HFFc6 (cell line): ENCODE data around the gene TMEM255B. TPM values are rescaled to one million over a fixed set of nuclear protein-coding genes. Genes with fewer than 3 reads are reported as not detected.

ENCODE experiments used
- DNase-seq: peaks from one replicate; pipeline ENCODE4 v3.0.0-alpha.2; 2018
- H3K27ac Mint-ChIP-seq: 2 replicates; pipeline ENCODE4 v1.8.0; 2020; ENCODE audit warnings: mild to moderate bottlenecking, mixed read lengths
- H3K27me3 Mint-ChIP-seq: 2 replicates; pipeline ENCODE4 v1.8.0; 2021; ENCODE audit warnings: mild to moderate bottlenecking, moderate library complexity, mixed read lengths; ENCODE audit not compliant: insufficient read depth
- H3K36me3 Mint-ChIP-seq: 2 replicates; pipeline ENCODE4 v1.8.0; 2021; ENCODE audit warnings: low read depth, mixed read lengths
- H3K4me1 Mint-ChIP-seq: 2 replicates; pipeline ENCODE4 v1.8.0; 2020; ENCODE audit warnings: low read depth, mixed read lengths
- H3K4me3 Mint-ChIP-seq: 2 replicates; pipeline ENCODE4 v1.8.0; 2020; ENCODE audit warnings: mild to moderate bottlenecking, moderate library complexity, mixed read lengths
- H3K9me3 Mint-ChIP-seq: 2 replicates; pipeline ENCODE4 v1.8.0; 2020; ENCODE audit warnings: mild to moderate bottlenecking, mixed read lengths
- CTCF ChIP-seq: fragments of 200-600 bp; sonication (generic); IDR thresholded peaks from 2 replicates; pipeline ENCODE4 v1.5.0; 2021; ENCODE audit warnings: antibody characterized with exemption, mild to moderate bottlenecking
- total RNA-seq, 6 experiments: library from RNA; stranded (reverse); fragmentation: NEBNext Ultra II Directional; extraction: Animal tissue kit (Norgen Biotek cat#: 25700); gene quantifications; 2 replicates in 1 of 6; 3 replicates in 5 of 6; pipeline ENCODE4 v1.2.3, GENCODE V29; 2021

Gene TMEM255B
- total RNA-seq, 6 experiments from 2014 or later: 8.2 to 10.3 (median 9.1) TPM

- Mint-ChIP-seq H3K4me1 (peaks cover 11% of the 10 kb centered on the region), H3K36me3 (no peaks in the 10 kb centered on the region), H3K27me3 (peaks cover 27% of the 10 kb centered on the region), H3K9me3 (peaks cover 5% of the 10 kb centered on the region; the same call in 1 of the 2 replicates), H3K27ac (no peak overlapping the region), H3K4me3 (no peak overlapping the region)
- no peak for TF ChIP-seq CTCF
- no peak for DNase-seq
These were observed 27.5 kb upstream of the TMEM255B start for GRCh38 chr13:113731192-113732175.

GRCh38 chr13:113732176-113732960, 26.7 kb upstream of the TMEM255B start:
- no peak overlapping the region for H3K4me3 Mint-ChIP-seq
- peaks cover 5% of the 10 kb centered on the region; the same call in 1 of the 2 replicates for H3K9me3 Mint-ChIP-seq
- peaks cover 31% of the 10 kb centered on the region for H3K27me3 Mint-ChIP-seq
- H3K36me3 Mint-ChIP-seq: no peaks in the 10 kb centered on the region
- H3K27ac Mint-ChIP-seq: no peak overlapping the region
- DNase-seq: no peak
- peaks cover 11% of the 10 kb centered on the region for H3K4me1 Mint-ChIP-seq
- no peak for TF ChIP-seq CTCF

GRCh38 chr13:113732961-113733950, 25.8 kb upstream of the TMEM255B start:
- Mint-ChIP-seq H3K4me3 (no peak overlapping the region), H3K27ac (no peak overlapping the region), H3K9me3 (peaks cover 5% of the 10 kb centered on the region; the same call in 1 of the 2 replicates), H3K27me3 (peaks cover 38% of the 10 kb centered on the region), H3K4me1 (peaks cover 11% of the 10 kb centered on the region), H3K36me3 (no peaks in the 10 kb centered on the region)
- DNase-seq: no peak
- no peak for TF ChIP-seq CTCF

GRCh38 chr13:113734099-113734825, 24.8 kb upstream of the TMEM255B start:
- DNase-seq: no peak
- H3K4me1 Mint-ChIP-seq: peaks cover 4% of the 10 kb centered on the region
- H3K27ac Mint-ChIP-seq: no peak overlapping the region

More at GRCh38 chr13:113734099-113734825, 24.8 kb upstream of the TMEM255B start:
- Mint-ChIP-seq H3K36me3 (no peaks in the 10 kb centered on the region), H3K27me3 (peaks cover 32% of the 10 kb centered on the region), H3K9me3 (peaks cover 5% of the 10 kb centered on the region; the same call in 1 of the 2 replicates), H3K4me3 (no peak overlapping the region)
- no peak for TF ChIP-seq CTCF
